ENCODE measurements around the gene KLHL29. TPM values are rescaled to one million over a fixed set of nuclear protein-coding genes. Genes with fewer than 3 reads are reported as not detected.
A peak's percentile ranks its signal among the peaks of the same experiment; 100 is the strongest.

Gene KLHL29
- total and polyA plus RNA-seq, 2 of the 13 experiments (the other 11 are each of a cell fraction or from before 2014, with no cell fraction given) = 0.01 TPM; not detected in 1

DNA sequence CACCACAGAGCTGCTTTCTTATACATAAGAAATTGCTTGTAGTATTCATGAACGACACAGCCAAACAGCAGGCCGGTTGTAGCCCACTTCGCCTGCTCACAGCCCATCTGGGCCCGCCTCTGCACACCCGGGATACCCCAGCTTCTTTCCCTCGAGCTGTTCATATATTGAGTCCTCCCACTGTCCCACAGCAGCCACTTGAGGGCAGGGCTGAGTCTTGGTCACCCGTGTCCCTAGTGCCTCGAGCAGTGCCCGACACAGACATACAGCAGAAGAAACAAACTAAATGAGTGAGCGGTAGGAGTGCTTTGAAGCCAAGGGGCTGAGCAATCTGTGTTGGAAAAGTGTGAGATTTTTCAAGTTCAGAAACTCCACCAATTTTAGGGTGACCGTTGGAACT is 251.4 kb downstream of the KLHL29 start (continued):
- TF ChIP-seq ZNF619 (CRISPR knock-in tag; IDR thresholded peaks at IDR 0.05) (no peak), ERF (CRISPR knock-in tag; IDR thresholded peaks at IDR 0.05) (0 out of 2 replicates have a peak, but pooled peaks have one; percentile 37)
- TF ChIP-seq, protein P1, sequence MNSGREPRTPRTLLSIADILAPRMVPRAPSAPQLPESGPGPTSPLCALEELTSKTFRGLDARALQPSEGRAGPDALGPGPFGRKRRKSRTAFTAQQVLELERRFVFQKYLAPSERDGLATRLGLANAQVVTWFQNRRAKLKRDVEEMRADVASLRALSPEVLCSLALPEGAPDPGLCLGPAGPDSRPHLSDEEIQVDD (CRISPR knock-in tag; IDR thresholded peaks at IDR 0.05; ENCODE audit: borderline replicate concordance) = no peak

DNA sequence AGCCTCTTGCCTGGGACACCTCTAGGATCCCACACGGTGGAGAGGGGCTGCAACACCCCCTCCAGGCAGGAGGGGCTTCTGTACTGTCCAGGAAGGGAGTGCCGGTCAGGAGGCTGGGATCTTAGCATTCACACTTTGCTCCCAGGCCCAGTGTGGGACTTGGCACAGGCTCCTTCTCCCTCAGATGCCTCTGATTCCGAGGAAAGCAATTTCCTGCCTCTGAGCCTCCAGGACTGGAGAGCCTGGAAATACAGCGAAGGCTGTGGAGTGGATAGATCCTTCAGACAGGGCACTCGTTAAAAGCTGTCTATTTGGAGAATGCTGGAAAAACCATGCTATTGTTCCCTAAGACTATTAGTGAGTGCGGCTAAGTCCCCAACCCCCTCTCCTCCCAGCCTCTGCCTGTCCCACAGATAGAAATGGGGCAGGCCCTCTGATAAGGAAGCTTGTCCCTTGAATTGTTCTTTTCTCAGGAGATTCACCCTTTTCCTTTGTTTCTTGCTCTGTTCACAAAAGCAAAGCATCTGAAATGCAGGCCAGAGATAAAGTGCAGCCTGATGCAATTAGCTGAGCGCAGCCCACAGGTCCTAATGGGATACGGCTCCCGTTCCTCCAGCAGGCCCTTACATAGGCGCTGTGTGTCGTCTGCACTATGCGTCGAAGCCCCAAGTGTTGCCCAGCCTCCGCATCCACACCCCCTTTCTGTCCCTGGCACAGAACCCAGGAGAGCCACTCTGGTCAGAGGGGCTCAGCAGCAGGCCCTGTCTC is 252.2 kb downstream of the KLHL29 start:
- in situ Hi-C loops (cut with HindIII; ENCODE audit: extremely low pct_ligation_motif_present, low pct_unique_long_range_greater_than_20kb) (no loop called here), intact Hi-C loops (cut with micrococcal nuclease; ENCODE audit: unreplicated experiment) (no loop called here)
- H3K9me3 ChIP-seq (ENCODE audit: low read length) = no peaks in the 10 kb centered on the region
- H3K27ac ChIP-seq (ENCODE audit: extremely low read length, insufficient read depth, low read length) = no peak overlapping the region
- H4K20me1 ChIP-seq (ENCODE audit: insufficient read depth, low read length) = no peaks in the 10 kb centered on the region
- BruUV-seq (replicated peaks) = no TSS peak
- no peak overlapping the region for H3K4me3 ChIP-seq (replicated peaks in 1 of 3; ENCODE audit: insufficient read depth in 1 of 3, low read depth in 2 of 3, low read length in 3 of 3)
- no peak overlapping the region for H3K4me2 ChIP-seq (ENCODE audit: low read depth, low read length)
- 60% methylated on average over 12 of the region's 14 CpGs for WGBS (ENCODE audit: low lambda C conversion rate)
- DNase-seq (ENCODE audit: low spot score) = no peak
- CTCF ChIA-PET (ENCODE audit: low intra/inter-chr PET ratio, low total read pairs) = no interaction called here
- H3K79me2 ChIP-seq (ENCODE audit: insufficient read depth, low read length) = no peaks in the 10 kb centered on the region
- no peaks in the 10 kb centered on the region for H3K36me3 ChIP-seq (replicated peaks in 1 of 2; ENCODE audit: control insufficient read depth in 1 of 2, insufficient read depth in 2 of 2, low read length in 2 of 2)
- no peak overlapping the region for H3K9ac ChIP-seq (ENCODE audit: insufficient read depth, low read depth, low read length)
- H2AFZ ChIP-seq (ENCODE audit: low read length) = no peak overlapping the region
- POLR2A ChIA-PET = no interaction called here
- no peaks in the 10 kb centered on the region for H3K4me1 ChIP-seq (ENCODE audit: insufficient read depth, low read length)
- no peak for FAIRE-seq
- peaks cover 3 to 12% of the 10 kb centered on the region in 2 experiments; a peak in 2 of 5 replicates for H3K27me3 ChIP-seq (ENCODE audit: control insufficient read depth in 1 of 2, insufficient read depth in 2 of 2, low read length in 2 of 2)
- peak; percentile 29 for ATAC-seq
- TF ChIP-seq YY1 (IDR thresholded peaks at IDR 0.05; ENCODE audit: insufficient read depth, insufficient replicate concordance, low read depth, low read length) (no peak), ETV5 (CRISPR knock-in tag; IDR thresholded peaks at IDR 0.05; ENCODE audit: borderline replicate concordance) (no peak), MZF1 (CRISPR knock-in tag; IDR thresholded peaks at IDR 0.05; ENCODE audit: borderline replicate concordance) (no peak), ZNF883 (CRISPR knock-in tag; IDR thresholded peaks at IDR 0.05; ENCODE audit: not compliant biosample characterization) (no peak), KLF9 (CRISPR knock-in tag; IDR thresholded peaks at IDR 0.05; ENCODE audit: low read depth) (no peak), MAFF (IDR thresholded peaks at IDR 0.05; ENCODE audit: low read depth, low read length) (no peak), ZNF367 (CRISPR knock-in tag; IDR thresholded peaks at IDR 0.05; ENCODE audit: borderline replicate concordance) (no peak)
- TF ChIP-seq, protein P2, sequence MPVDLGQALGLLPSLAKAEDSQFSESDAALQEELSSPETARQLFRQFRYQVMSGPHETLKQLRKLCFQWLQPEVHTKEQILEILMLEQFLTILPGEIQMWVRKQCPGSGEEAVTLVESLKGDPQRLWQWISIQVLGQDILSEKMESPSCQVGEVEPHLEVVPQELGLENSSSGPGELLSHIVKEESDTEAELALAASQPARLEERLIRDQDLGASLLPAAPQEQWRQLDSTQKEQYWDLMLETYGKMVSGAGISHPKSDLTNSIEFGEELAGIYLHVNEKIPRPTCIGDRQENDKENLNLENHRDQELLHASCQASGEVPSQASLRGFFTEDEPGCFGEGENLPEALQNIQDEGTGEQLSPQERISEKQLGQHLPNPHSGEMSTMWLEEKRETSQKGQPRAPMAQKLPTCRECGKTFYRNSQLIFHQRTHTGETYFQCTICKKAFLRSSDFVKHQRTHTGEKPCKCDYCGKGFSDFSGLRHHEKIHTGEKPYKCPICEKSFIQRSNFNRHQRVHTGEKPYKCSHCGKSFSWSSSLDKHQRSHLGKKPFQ (CRISPR knock-in tag; IDR thresholded peaks at IDR 0.05; ENCODE audit: insufficient replicate concordance) = no peak
- TF ChIP-seq, protein P3, sequence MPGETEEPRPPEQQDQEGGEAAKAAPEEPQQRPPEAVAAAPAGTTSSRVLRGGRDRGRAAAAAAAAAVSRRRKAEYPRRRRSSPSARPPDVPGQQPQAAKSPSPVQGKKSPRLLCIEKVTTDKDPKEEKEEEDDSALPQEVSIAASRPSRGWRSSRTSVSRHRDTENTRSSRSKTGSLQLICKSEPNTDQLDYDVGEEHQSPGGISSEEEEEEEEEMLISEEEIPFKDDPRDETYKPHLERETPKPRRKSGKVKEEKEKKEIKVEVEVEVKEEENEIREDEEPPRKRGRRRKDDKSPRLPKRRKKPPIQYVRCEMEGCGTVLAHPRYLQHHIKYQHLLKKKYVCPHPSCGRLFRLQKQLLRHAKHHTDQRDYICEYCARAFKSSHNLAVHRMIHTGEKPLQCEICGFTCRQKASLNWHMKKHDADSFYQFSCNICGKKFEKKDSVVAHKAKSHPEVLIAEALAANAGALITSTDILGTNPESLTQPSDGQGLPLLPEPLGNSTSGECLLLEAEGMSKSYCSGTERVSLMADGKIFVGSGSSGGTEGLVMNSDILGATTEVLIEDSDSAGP (CRISPR knock-in tag; IDR thresholded peaks at IDR 0.05; ENCODE audit: borderline replicate concordance) = no peak
- TF ChIP-seq, protein P4, sequence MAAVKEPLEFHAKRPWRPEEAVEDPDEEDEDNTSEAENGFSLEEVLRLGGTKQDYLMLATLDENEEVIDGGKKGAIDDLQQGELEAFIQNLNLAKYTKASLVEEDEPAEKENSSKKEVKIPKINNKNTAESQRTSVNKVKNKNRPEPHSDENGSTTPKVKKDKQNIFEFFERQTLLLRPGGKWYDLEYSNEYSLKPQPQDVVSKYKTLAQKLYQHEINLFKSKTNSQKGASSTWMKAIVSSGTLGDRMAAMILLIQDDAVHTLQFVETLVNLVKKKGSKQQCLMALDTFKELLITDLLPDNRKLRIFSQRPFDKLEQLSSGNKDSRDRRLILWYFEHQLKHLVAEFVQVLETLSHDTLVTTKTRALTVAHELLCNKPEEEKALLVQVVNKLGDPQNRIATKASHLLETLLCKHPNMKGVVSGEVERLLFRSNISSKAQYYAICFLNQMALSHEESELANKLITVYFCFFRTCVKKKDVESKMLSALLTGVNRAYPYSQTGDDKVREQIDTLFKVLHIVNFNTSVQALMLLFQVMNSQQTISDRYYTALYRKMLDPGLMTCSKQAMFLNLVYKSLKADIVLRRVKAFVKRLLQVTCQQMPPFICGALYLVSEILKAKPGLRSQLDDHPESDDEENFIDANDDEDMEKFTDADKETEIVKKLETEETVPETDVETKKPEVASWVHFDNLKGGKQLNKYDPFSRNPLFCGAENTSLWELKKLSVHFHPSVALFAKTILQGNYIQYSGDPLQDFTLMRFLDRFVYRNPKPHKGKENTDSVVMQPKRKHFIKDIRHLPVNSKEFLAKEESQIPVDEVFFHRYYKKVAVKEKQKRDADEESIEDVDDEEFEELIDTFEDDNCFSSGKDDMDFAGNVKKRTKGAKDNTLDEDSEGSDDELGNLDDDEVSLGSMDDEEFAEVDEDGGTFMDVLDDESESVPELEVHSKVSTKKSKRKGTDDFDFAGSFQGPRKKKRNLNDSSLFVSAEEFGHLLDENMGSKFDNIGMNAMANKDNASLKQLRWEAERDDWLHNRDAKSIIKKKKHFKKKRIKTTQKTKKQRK (IDR thresholded peaks at IDR 0.05; ENCODE audit: low read length) = no peak

Data from HepG2 (cell line).